HCT116 (cell line): ENCODE results near the gene E2F1. TPM values are rescaled to one million over a fixed set of nuclear protein-coding genes. Genes with fewer than 3 reads are reported as not detected.
A peak's percentile ranks its signal among the peaks of the same experiment; 100 is the strongest.

Experiments
- ATAC-seq: fragments of 200-7000 bp; cut with Tn5 transposase; 2 replicates; pipeline ENCODE4 v1.9.1; 2020; ENCODE audit warnings: mild to moderate bottlenecking, moderate library complexity
- BruUV-seq: library from RNA; stranded (reverse); fragments of 400-500 nt; replicated peaks from 2 replicates; lab custom pipeline; 2021; lab: Mats Ljungman, UMichigan
- CTCF ChIA-PET: fragments of 300-600 bp; sonication (Branson Sonifier 250); formaldehyde crosslinking; loops from one replicate; lab custom pipeline; 2021; ENCODE audit warnings: antibody characterized with exemption; lab: Charles Lee
- POLR2A ChIA-PET: fragments of 300-600, 350-600 bp; sonication (Branson Sonifier 250); formaldehyde crosslinking; loops from one replicate; lab custom pipeline; 2021; ENCODE audit warnings: antibody characterized with exemption; lab: Charles Lee
- RAD21 ChIA-PET, 2 experiments: fragments of 300-600 bp; sonication (Branson Sonifier 250); formaldehyde crosslinking; loops; one replicate each; lab custom pipeline; 2023; ENCODE audit warnings: low total read pairs in 2 of 2; ENCODE audit not compliant: uncharacterized antibody in 2 of 2, unreplicated experiment in 2 of 2, low non-redundant PET in 1 of 2; lab: Charles Lee
- DNase-seq: peaks from one replicate; pipeline ENCODE4 v3.0.0-alpha.2; 2010; ENCODE audit warnings: low read depth, low spot score
- H2AFZ ChIP-seq: fragments of 200-600 bp; shearing (Covaris generic), sonication (generic); 2 replicates; pipeline ENCODE4 v1.6.1; 2017; ENCODE audit warnings: low read depth, mixed run types, mixed read lengths, antibody characterized with exemption, low read length; ENCODE audit not compliant: poor library complexity, severe bottlenecking
- H3K27ac ChIP-seq: 2 replicates; pipeline ENCODE4 v1.5.1; 2012; ENCODE audit warnings: low read depth, low read length
- H3K27me3 ChIP-seq: fragments of 200-600 bp; sonication (generic); 2 replicates; pipeline ENCODE4 v1.6.1; 2016; ENCODE audit warnings: mixed run types, low read length, mixed read lengths; ENCODE audit not compliant: insufficient read depth
- H3K36me3 ChIP-seq, 2 experiments: fragments of 200-500 bp in 1 of 2; fragments of 200-600 bp in 1 of 2; sonication (Bioruptor generic) in 1 of 2; sonication (generic) in 1 of 2; 2 replicates each; pipeline versions ENCODE4 v1.5.1 to v1.6.1; 2014 to 2016; ENCODE audit warnings: low read length in 2 of 2, inconsistent platforms in 1 of 2, mixed read lengths in 1 of 2, mixed run types in 1 of 2; ENCODE audit not compliant: insufficient read depth in 2 of 2, control insufficient read depth in 1 of 2
- H3K4me1 ChIP-seq, 2 experiments: fragments of 200-600 bp in 1 of 2; sonication (generic) in 1 of 2; 2 replicates each; pipeline versions ENCODE4 v1.5.1 to v1.6.1; 2012 to 2017; ENCODE audit warnings: low read length in 2 of 2, inconsistent platforms in 1 of 2, mild to moderate bottlenecking in 1 of 2, mixed read lengths in 1 of 2, mixed run types in 1 of 2, moderate library complexity in 1 of 2; ENCODE audit not compliant: insufficient read depth in 2 of 2, control insufficient read depth in 1 of 2
- H3K4me2 ChIP-seq: fragments of 200-600 bp; sonication (generic); 2 replicates; pipeline ENCODE4 v1.6.1; 2017; ENCODE audit warnings: mixed run types, low read length, mixed read lengths
- H3K4me3 ChIP-seq, 2 experiments: fragments of 200-600 bp in 1 of 2; sonication (generic) in 1 of 2; replicated peaks in 1 of 2; 2 replicates each; pipeline ENCODE4 v1.5.1; 2011 to 2016; ENCODE audit warnings: low read length in 2 of 2, control low read depth in 1 of 2, low read depth in 1 of 2, mild to moderate bottlenecking in 1 of 2, mixed read lengths in 1 of 2, mixed run types in 1 of 2
- H3K79me2 ChIP-seq: fragments of 200-600 bp; sonication (generic); 2 replicates; pipeline ENCODE4 v1.6.1; 2017; ENCODE audit warnings: mild to moderate bottlenecking, mixed run types, low read length, moderate library complexity, mixed read lengths; ENCODE audit not compliant: insufficient read depth
- H3K9ac ChIP-seq: fragments of 200-600 bp; sonication (generic); 2 replicates; pipeline ENCODE4 v1.6.1; 2016; ENCODE audit warnings: low read length, mixed read lengths
- H3K9me2 ChIP-seq: fragments of 200-600 bp; sonication (generic), shearing (Covaris generic); 2 replicates; pipeline ENCODE4 v1.6.1; 2017; ENCODE audit warnings: mixed run types, mild to moderate bottlenecking, moderate library complexity; ENCODE audit not compliant: insufficient read depth
- H3K9me3 ChIP-seq, 2 experiments: fragments of 200-500 bp in 1 of 2; fragments of 200-600 bp in 1 of 2; sonication (Bioruptor generic) in 1 of 2; sonication (generic) in 1 of 2; 2 replicates each; pipeline ENCODE4 v1.6.1; 2014 to 2017; ENCODE audit warnings: low read length in 2 of 2, mixed read lengths in 2 of 2, inconsistent platforms in 1 of 2, low read depth in 1 of 2, mild to moderate bottlenecking in 1 of 2, mixed run types in 1 of 2, moderate library complexity in 1 of 2; ENCODE audit not compliant: control insufficient read depth in 1 of 2, insufficient read depth in 1 of 2
- H4K20me1 ChIP-seq: fragments of 200-600 bp; sonication (generic), shearing (Covaris generic); 2 replicates; pipeline ENCODE4 v1.6.1; 2017; ENCODE audit warnings: mixed run types, mild to moderate bottlenecking, moderate library complexity; ENCODE audit not compliant: insufficient read depth
- ATF3 ChIP-seq: IDR thresholded peaks from 2 replicates; pipeline ENCODE4 v1.6.1; 2012
- CBX3 ChIP-seq: IDR thresholded peaks from 2 replicates; pipeline ENCODE4 v1.6.1; 2012; ENCODE audit warnings: low read depth
- FOSL1 ChIP-seq: IDR thresholded peaks from 2 replicates; pipeline ENCODE4 v1.6.1; 2012; ENCODE audit warnings: low read depth
- MAX ChIP-seq: IDR thresholded peaks from 2 replicates; pipeline ENCODE4 v1.6.1; 2012
- RAD21 ChIP-seq: IDR thresholded peaks from 2 replicates; pipeline ENCODE4 v1.6.1; 2012; ENCODE audit warnings: low read depth, mild to moderate bottlenecking
- SIN3A ChIP-seq: IDR thresholded peaks from 2 replicates; pipeline ENCODE4 v1.6.1; 2012; ENCODE audit warnings: low read depth
- YY1 ChIP-seq: IDR thresholded peaks from 2 replicates; pipeline ENCODE4 v1.6.1; 2011; ENCODE audit warnings: low read length, low read depth, moderate library complexity, mild to moderate bottlenecking; ENCODE audit not compliant: insufficient replicate concordance; ENCODE audit errors: extremely low read depth
- ZBTB33 ChIP-seq: IDR thresholded peaks from 2 replicates; pipeline ENCODE4 v1.6.1; 2011; ENCODE audit warnings: mild to moderate bottlenecking, low read length, moderate library complexity; ENCODE audit not compliant: insufficient replicate concordance; ENCODE audit errors: extremely low read depth
- intact Hi-C: fragments of 100-400 bp; cut with micrococcal nuclease; formaldehyde crosslinking; loops from 2 replicates; pipeline ENCODE4 v1.10.0; 2022
- total RNA-seq: library from RNA; stranded (reverse); gene quantifications from one replicate; pipeline ENCODE4 v1.2.1, GENCODE V29; 2021; ENCODE audit not compliant: unreplicated experiment

E2F1 gene
- total RNA-seq, 1 experiment from 2014 or later, result 30.9 TPM

- peak; percentile 5 for ATAC-seq
- Histone ChIP-seq H3K36me3 (no peaks in the 10 kb centered on the region), H4K20me1 (no peaks in the 10 kb centered on the region), H3K9me3 (no peaks in the 10 kb centered on the region), H3K79me2 (no peaks in the 10 kb centered on the region), H3K27me3 (no peaks in the 10 kb centered on the region), H2AFZ (peak overlapping the region; percentile 30), H3K27ac (peak overlapping the region; percentile 44), H3K9ac (peak overlapping the region; percentile 70), H3K4me1 (peaks cover 5 to 21% of the 10 kb centered on the region in 2 experiments; a peak in 3 of 4 replicates), H3K4me2 (peak overlapping the region; percentile 90), H3K4me3 (peak overlapping the region; percentile 80 to 90), H3K9me2 (no peaks in the 10 kb centered on the region)
- no peak for DNase-seq
- intact Hi-C loops, result no loop called here
- POLR2A ChIA-PET, result interaction anchor here (1.0 to 1.1 kb wide), 2 partner anchors 13 to 15 kb away, joined by 4 read pairs; partner anchors contain the start of gene ZNF341
- TF ChIP-seq ZBTB33 (no peak), FOSL1 (no peak), SIN3A (peak; percentile 13; the same call in 1 of the 2 replicates), YY1 (no peak), MAX (no peak), CBX3 (no peak), ATF3 (no peak), RAD21 (no peak)
- BruUV-seq, result TSS peak; percentile 81
- RAD21 ChIA-PET, result no interaction called here
- CTCF ChIA-PET, result interaction anchor here (1.0 kb wide), 1 partner anchor 13 kb away, joined by 3 read pairs; no protein-coding TSS in a partner anchor
Observed at GRCh38 chr20:33719277-33719988, 33.2 kb upstream of the E2F1 start.
